ENCODE data around the gene OR4C46. TPM values are rescaled to one million over a fixed set of nuclear protein-coding genes. Genes with fewer than 3 reads are reported as not detected.
"Not testable (repeated sequence)": the region's sequence is repeated elsewhere in the genome, so short reads cannot be mapped to it uniquely, and the experiment has no call there.

OR4C46 gene
- total RNA-seq, result not detected in 2 replicates

- no peak for DNase-seq
Observed at GRCh38 chr11:54603898-54604297, at the start of gene OR4C46. OR4C46 (minus strand) TSS chr11:54603998; CDS start chr11:54603998, 0 bp downstream.

- not testable (repeated sequence) for DNase-seq
Observed at GRCh38 chr11:54645606-54646005, 41.8 kb upstream of the OR4C46 start.

- DNase-seq, result not testable (repeated sequence)
Observed at GRCh38 chr11:54561439-54561838, 42.4 kb downstream of the OR4C46 start.

- DNase-seq, result no peak
Observed at GRCh38 chr11:54558919-54559318, 44.9 kb downstream of the OR4C46 start.

- DNase-seq, result peak; percentile 1
Observed at GRCh38 chr11:54558407-54558806, 45.4 kb downstream of the OR4C46 start.

Other genes starting within 250 kb of the OR4C46 start
- gene OR4A5, start 102.8 kb upstream of the OR4C46 start, total RNA-seq, result not detected in 2 replicates

Data from dermis blood vessel endothelial cell (primary cell).